GM19239 (cell line): ENCODE results near the gene PADI4.
"Not testable (repeated sequence)": the region's sequence is repeated elsewhere in the genome, so short reads cannot be mapped to it uniquely, and the experiment has no call there.

Source experiments
- DNase-seq: peaks from one replicate; pipeline ENCODE4 v3.0.0; 2011; ENCODE audit warnings: low spot score; ENCODE audit not compliant: insufficient read length
- FAIRE-seq: peaks from 2 replicates; lab custom pipeline; 2011; peaks lifted over from hg19 to GRCh38; lab: Jason Lieb, UNC

Gene PADI4

GRCh38 chr1:17310068-17310640 is 2.2 kb downstream of the PADI4 start:
- FAIRE-seq (no peak), DNase-seq (no peak)

GRCh38 chr1:17313530-17314309 is 5.7 kb downstream of the PADI4 start:
- no peak for FAIRE-seq

GRCh38 chr1:17314491-17314971 is 6.5 kb downstream of the PADI4 start:
- FAIRE-seq, result no peak

More at GRCh38 chr1:17313530-17314309, 5.7 kb downstream of the PADI4 start:
- no peak for DNase-seq

GRCh38 chr1:17315542-17316130 is 7.6 kb downstream of the PADI4 start:
- FAIRE-seq (no peak), DNase-seq (no peak)

More at GRCh38 chr1:17314491-17314971, 6.5 kb downstream of the PADI4 start:
- no peak for DNase-seq

- DNase-seq, result no peak
- FAIRE-seq, result no peak
Observed at GRCh38 chr1:17316704-17317103, 8.7 kb downstream of the PADI4 start.

- FAIRE-seq (no peak), DNase-seq (no peak)
Observed at GRCh38 chr1:17318262-17318661, 10.3 kb downstream of the PADI4 start.

GRCh38 chr1:17319561-17320350 is 11.8 kb downstream of the PADI4 start:
- DNase-seq (no peak), FAIRE-seq (no peak)

- not testable (repeated sequence) for DNase-seq, FAIRE-seq
Observed at GRCh38 chr1:17321857-17322390, 13.9 kb downstream of the PADI4 start.

- FAIRE-seq (no peak), DNase-seq (no peak)
Observed at GRCh38 chr1:17328855-17329254, 20.9 kb downstream of the PADI4 start.

- FAIRE-seq, result no peak
- DNase-seq, result no peak
Observed at GRCh38 chr1:17329610-17330009, 21.6 kb downstream of the PADI4 start.

GRCh38 chr1:17330856-17331255 is 22.9 kb downstream of the PADI4 start:
- FAIRE-seq, result no peak
- DNase-seq, result no peak

GRCh38 chr1:17333081-17333480 is 25.1 kb downstream of the PADI4 start:
- no peak for FAIRE-seq
- no peak for DNase-seq

- FAIRE-seq, result peak; percentile 18
- DNase-seq, result peak; percentile 28
Observed at GRCh38 chr1:17335821-17336710, 28.1 kb downstream of the PADI4 start.

GRCh38 chr1:17338706-17339493 is 30.9 kb downstream of the PADI4 start:
- FAIRE-seq (no peak), DNase-seq (no peak)

GRCh38 chr1:17339521-17339920 is 31.5 kb downstream of the PADI4 start:
- FAIRE-seq, result no peak
- DNase-seq, result no peak

GRCh38 chr1:17340358-17340757 is 32.4 kb downstream of the PADI4 start:
- DNase-seq (no peak), FAIRE-seq (no peak)

GRCh38 chr1:17342014-17342441 is 34.0 kb downstream of the PADI4 start:
- DNase-seq (no peak), FAIRE-seq (no peak)

- not testable (repeated sequence) for DNase-seq, FAIRE-seq
Observed at GRCh38 chr1:17345506-17345905, 37.5 kb downstream of the PADI4 start.
